Right atrium auricular region (tissue), 2 donors: ENCODE results near the gene CNRIP1. TPM values are rescaled to one million over a fixed set of nuclear protein-coding genes. Genes with fewer than 3 reads are reported as not detected.
"Not testable (repeated sequence)": the region's sequence is repeated elsewhere in the genome, so short reads cannot be mapped to it uniquely, and the experiment has no call there.

Experiments
- DNase-seq: peaks from one replicate; pipeline ENCODE4 v3.0.0-alpha.2; 2019; ENCODE audit warnings: low spot score
- H3K27ac ChIP-seq, 2 donors: fragments of 200-600 bp; sonication (generic); 1 replicate in 1 of 2; 2 replicates in 1 of 2; pipeline ENCODE4 v1.5.1; 2016 to 2019
- H3K27me3 ChIP-seq, 2 donors: fragments of 200-600 bp; sonication (generic); one replicate each; pipeline versions ENCODE4 v1.5.1 to v1.6.0; 2017 to 2019
- H3K36me3 ChIP-seq: fragments of 200-600 bp; sonication (generic); one replicate; pipeline ENCODE4 v1.5.1; 2016
- H3K4me1 ChIP-seq, 2 donors: fragments of 200-600 bp; sonication (generic); one replicate each; pipeline versions ENCODE4 v1.5.1 to v1.6.0; 2017 to 2019
- H3K4me3 ChIP-seq, 2 donors: fragments of 200-600 bp; sonication (generic); 1 replicate in 1 of 2; 2 replicates in 1 of 2; pipeline ENCODE4 v1.5.1; 2017 to 2019; ENCODE audit warnings: mild to moderate bottlenecking in 1 of 2, moderate library complexity in 1 of 2
- H3K9me3 ChIP-seq, 2 donors: fragments of 200-600 bp; sonication (generic); one replicate each; pipeline ENCODE4 v1.5.1; 2019
- CTCF ChIP-seq, 2 donors: fragments of 200-600 bp; sonication (generic); IDR thresholded peaks; one replicate each; pipeline ENCODE4 v1.5.1; 2019; ENCODE audit warnings: antibody characterized with exemption in 2 of 2
- total RNA-seq, 2 donors: library from RNA; depleted of rRNA; stranded (reverse); fragments of >200 nt; gene quantifications; one replicate each; pipeline ENCODE4 v1.1.0, GENCODE V29; 2016

Gene CNRIP1
- total RNA-seq, 2 donors from 2014 or later, result 9.9 to 24.9 TPM

- H3K4me1 ChIP-seq, result no peaks in the 10 kb centered on the region
- H3K27ac ChIP-seq, result no peak overlapping the region
- H3K36me3 ChIP-seq, result peaks cover 11% of the 10 kb centered on the region
- no peak for TF ChIP-seq CTCF (IDR thresholded peaks at IDR 0.05)
- peaks cover 0 to 6% of the 10 kb centered on the region in 2 donors for H3K9me3 ChIP-seq
- DNase-seq, result no peak
- H3K27me3 ChIP-seq, result no peaks in the 10 kb centered on the region
- H3K4me3 ChIP-seq, result no peak overlapping the region
Measured at GRCh38 chr2:68311033-68311432, 8.7 kb downstream of the CNRIP1 start.

- DNase-seq, result no peak
- no peaks in the 10 kb centered on the region for H3K4me1 ChIP-seq
- no peak for TF ChIP-seq CTCF (IDR thresholded peaks at IDR 0.05)
- H3K4me3 ChIP-seq, result no peak overlapping the region
- H3K9me3 ChIP-seq, result peaks cover 0 to 3% of the 10 kb centered on the region in 2 donors
- H3K36me3 ChIP-seq, result no peaks in the 10 kb centered on the region
- H3K27me3 ChIP-seq, result no peaks in the 10 kb centered on the region
- no peak overlapping the region for H3K27ac ChIP-seq
Measured at GRCh38 chr2:68309426-68309825, 10.3 kb downstream of the CNRIP1 start.

DNA sequence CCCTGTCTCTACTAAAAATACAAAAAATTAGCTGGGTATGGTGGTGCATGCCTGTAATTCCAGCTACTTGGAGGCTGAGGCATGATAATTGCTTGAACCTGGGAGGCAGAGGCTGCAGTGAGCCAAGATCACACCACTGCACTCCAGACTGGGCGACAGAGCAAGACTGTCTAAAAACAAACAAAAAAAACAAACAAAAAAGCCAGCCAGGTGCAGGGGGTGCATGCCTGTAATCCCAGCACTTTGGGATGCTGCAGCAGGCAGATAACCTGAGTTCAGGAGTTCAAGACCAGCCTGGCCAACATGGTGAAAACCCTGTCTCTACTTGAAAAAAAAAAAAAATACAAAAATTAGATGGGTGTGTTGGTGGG, 15.9 kb downstream of the CNRIP1 start:
- H3K4me3 ChIP-seq, H3K4me1 ChIP-seq, H3K27me3 ChIP-seq, H3K36me3 ChIP-seq, H3K9me3 ChIP-seq, H3K27ac ChIP-seq, DNase-seq: not testable (repeated sequence)

GRCh38 chr2:68303033-68303901, 16.5 kb downstream of the CNRIP1 start:
- Histone ChIP-seq H3K9me3 (no peaks in the 10 kb centered on the region), H3K4me1 (no peaks in the 10 kb centered on the region), H3K27me3 (no peaks in the 10 kb centered on the region), H3K27ac (no peak overlapping the region), H3K4me3 (no peak overlapping the region), H3K36me3 (no peaks in the 10 kb centered on the region)
- TF ChIP-seq CTCF (IDR thresholded peaks at IDR 0.05), result no peak
- no peak for DNase-seq

- Histone ChIP-seq H3K9me3 (no peaks in the 10 kb centered on the region), H3K4me3 (no peak overlapping the region)
- no peak for DNase-seq
Measured at GRCh38 chr2:68302281-68302875, 17.4 kb downstream of the CNRIP1 start.

More at GRCh38 chr2:68302281-68302875, 17.4 kb downstream of the CNRIP1 start:
- Histone ChIP-seq H3K4me1 (no peaks in the 10 kb centered on the region), H3K27me3 (no peaks in the 10 kb centered on the region), H3K27ac (no peak overlapping the region), H3K36me3 (no peaks in the 10 kb centered on the region)
- TF ChIP-seq CTCF (IDR thresholded peaks at IDR 0.05), result no peak
